Adrenal gland (tissue), 12 donors: ENCODE data around the gene MIER2. TPM values are rescaled to one million over a fixed set of nuclear protein-coding genes. Genes with fewer than 3 reads are reported as not detected.

ENCODE experiments used
- DNase-seq, 7 donors: peaks; one replicate each; pipeline ENCODE4 v3.0.0-alpha.2; 2019 to 2020
- H3K27ac ChIP-seq, 5 donors: fragments of 200-600 bp; sonication (generic) in 4 of 5; 1 replicate in 3 of 5; 2 replicates in 2 of 5; pipeline versions ENCODE4 v1.5.1 to v1.8.0; 2016 to 2020; ENCODE audit warnings: mild to moderate bottlenecking in 1 of 5
- H3K27me3 ChIP-seq: fragments of 200-600 bp; 2 replicates; pipeline ENCODE4 v1.8.0; 2021
- H3K36me3 ChIP-seq, 2 donors: fragments of 200-600 bp; replicated peaks in 1 of 2; 1 replicate in 1 of 2; 2 replicates in 1 of 2; pipeline versions ENCODE4 v1.5.1 to v1.8.0; 2018 to 2022
- H3K4me1 ChIP-seq, 2 donors: fragments of 200-600 bp; replicated peaks in 1 of 2; 1 replicate in 1 of 2; 2 replicates in 1 of 2; pipeline versions ENCODE4 v1.5.1 to v1.8.0; 2018 to 2021
- H3K4me3 ChIP-seq, 4 donors: fragments of 200-600 bp; sonication (generic) in 3 of 4; one replicate each; pipeline ENCODE4 v1.5.1; 2016 to 2018
- H3K9me3 ChIP-seq, 3 donors: fragments of 200-600 bp; sonication (generic) in 1 of 3; replicated peaks in 1 of 3; 1 replicate in 2 of 3; 2 replicates in 1 of 3; pipeline versions ENCODE4 v1.5.1 to v1.8.0; 2016 to 2021
- CTCF ChIP-seq, 6 experiments: fragments of 450-650 bp in 4 of 6; fragments of 200-600 bp in 2 of 6; sonication (generic) in 1 of 6; IDR thresholded peaks; 1 replicate in 5 of 6; 2 replicates in 1 of 6; pipeline versions ENCODE4 v1.5.1 to v1.8.0; 2016 to 2021; ENCODE audit warnings: antibody characterized with exemption in 6 of 6, mild to moderate bottlenecking in 2 of 6, moderate library complexity in 1 of 6
- POLR2A ChIP-seq, 2 donors: fragments of 450-650 bp; IDR thresholded peaks; one replicate each; pipeline ENCODE4 v1.6.1; 2017; ENCODE audit warnings: antibody characterized with exemption in 2 of 2, mild to moderate bottlenecking in 2 of 2, moderate library complexity in 1 of 2
- WGBS, 4 donors: extraction: QIAGEN DNeasy Blood & Tissue Kit in 2 of 4; methylation state at CpG; one replicate each; pipeline versions ENCODE4 v1.1.5 to v1.1.7; 2013 to 2017; 5-methylcytosine and 5-hydroxymethylcytosine counted together
- intact Hi-C, 2 donors: fragments of 100-400 bp; cut with DNase I; formaldehyde crosslinking; loops; one replicate each; pipeline versions ENCODE4 v1.14.1 to v1.15.0; 2022 to 2023
- polyA plus RNA-seq, 3 donors: library from polyadenylated mRNA; stranded (reverse); fragments of 200-250 nt in 2 of 3; fragments of 350-450 nt in 1 of 3; fragmentation: Illumina TruSeq in 1 of 3; extraction: RNeasy Lipid Tissue Mini Kit (QIAGEN cat#74804) in 1 of 3; gene quantifications; one replicate each; pipeline ENCODE4 v1.2.3, GENCODE V29; 2013 to 2014
- total RNA-seq, 9 donors: library from RNA; depleted of rRNA in 4 of 9; stranded (reverse); fragments of >200 nt in 4 of 9; fragments of 120-200 nt in 1 of 9; fragmentation: NEBNext Ultra II Directional in 1 of 9; extraction: Animal tissue kit (Norgen Biotek cat#: 25700) in 1 of 9; gene quantifications; one replicate each; pipeline versions ENCODE4 v1.1.0 to v1.2.4, GENCODE V29; 2013 to 2023
- donor health status: healthy with polysubstance abuse.
- donor health status: Bipolar disorder and iron deficiency.
- donor health status: DM: yes; HTN: yes; CAD: no.
- donor health status: DM: no; HTN: no; CAD: no.
- donor health status: DM: no; HTN: no; CAD: no.
- donor health status: DM: yes; HTN: yes; CAD: no.

Gene MIER2
- total and polyA plus RNA-seq, 12 donors = 10.8 to 33.9 (median 18.2) TPM

DNA sequence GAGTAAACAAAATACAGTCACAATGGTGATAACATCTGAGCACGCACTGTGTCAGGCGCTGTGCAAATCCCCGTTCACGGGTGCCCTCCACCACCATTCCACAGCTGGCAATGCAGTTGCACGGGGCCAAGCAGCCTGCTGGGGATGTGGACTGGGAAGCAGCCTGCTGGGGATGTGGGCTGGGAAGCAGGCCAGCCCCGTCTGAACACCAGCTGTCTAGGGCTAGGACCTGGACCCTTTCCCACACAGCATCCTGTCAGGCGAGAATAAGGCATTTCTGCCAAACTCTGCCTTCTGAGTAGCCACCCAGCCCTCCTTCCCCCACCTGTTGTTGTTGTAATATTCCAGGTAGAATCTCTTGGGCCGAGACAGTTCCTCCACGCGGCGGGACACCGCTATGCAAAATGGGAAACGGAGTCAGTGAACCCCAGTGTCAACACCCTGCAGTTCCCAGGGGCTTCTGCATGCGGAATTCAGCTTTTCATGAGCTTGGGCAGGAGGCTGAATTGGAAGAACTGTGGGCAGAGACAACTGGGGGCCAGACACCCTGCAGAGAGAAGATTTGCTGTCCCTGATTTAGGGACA is 27.8 kb upstream of the MIER2 start:
- Histone ChIP-seq H3K4me1 (no peaks in the 10 kb centered on the region), H3K27ac (no peak overlapping the region), H3K36me3 (no peaks in the 10 kb centered on the region), H3K4me3 (no peak overlapping the region), H3K9me3 (no peaks in the 10 kb centered on the region), H3K27me3 (no peaks in the 10 kb centered on the region)
- intact Hi-C loops = no loop called here
- TF ChIP-seq POLR2A (IDR thresholded peaks at IDR 0.05) = no peak
- 53 to 70% (median 64%) methylated on average over 11 to 14 of the region's 14 CpGs for WGBS, 4 donors
- peak in 1 of 7 donors; percentile 12 for DNase-seq

DNA sequence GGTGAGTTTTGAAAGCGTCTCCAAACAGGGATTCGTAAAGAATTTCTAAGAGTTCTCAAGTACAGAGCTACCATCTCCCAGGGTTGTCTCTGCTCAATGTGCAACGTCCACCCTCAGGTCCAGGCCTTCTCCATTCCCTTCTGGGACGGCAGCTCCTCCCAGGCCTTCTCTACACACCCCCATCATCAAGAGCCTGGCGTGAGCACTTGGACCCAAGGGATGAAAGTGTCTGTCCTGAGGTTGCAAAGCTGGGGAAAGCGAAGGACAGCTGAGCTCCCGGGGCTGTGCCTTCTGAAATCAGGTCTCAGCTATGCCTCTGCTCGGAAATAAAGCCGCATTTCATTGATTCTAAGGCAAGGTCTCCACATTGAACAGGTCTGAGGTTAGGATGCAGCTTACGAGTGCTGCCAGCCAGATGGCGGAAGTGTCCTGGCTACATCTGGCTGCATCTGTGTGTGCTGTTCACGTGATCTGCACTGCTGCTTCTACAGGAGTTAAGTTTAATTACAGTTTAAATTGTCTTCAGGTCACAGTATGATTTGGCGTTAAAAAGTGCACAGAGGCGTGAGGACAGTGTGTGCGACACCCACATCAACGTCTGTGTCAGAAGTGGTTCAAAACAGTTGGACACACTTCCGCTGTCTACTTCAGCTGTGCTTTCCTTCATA is 27.0 kb upstream of the MIER2 start:
- intact Hi-C loops = no loop called here

DNA sequence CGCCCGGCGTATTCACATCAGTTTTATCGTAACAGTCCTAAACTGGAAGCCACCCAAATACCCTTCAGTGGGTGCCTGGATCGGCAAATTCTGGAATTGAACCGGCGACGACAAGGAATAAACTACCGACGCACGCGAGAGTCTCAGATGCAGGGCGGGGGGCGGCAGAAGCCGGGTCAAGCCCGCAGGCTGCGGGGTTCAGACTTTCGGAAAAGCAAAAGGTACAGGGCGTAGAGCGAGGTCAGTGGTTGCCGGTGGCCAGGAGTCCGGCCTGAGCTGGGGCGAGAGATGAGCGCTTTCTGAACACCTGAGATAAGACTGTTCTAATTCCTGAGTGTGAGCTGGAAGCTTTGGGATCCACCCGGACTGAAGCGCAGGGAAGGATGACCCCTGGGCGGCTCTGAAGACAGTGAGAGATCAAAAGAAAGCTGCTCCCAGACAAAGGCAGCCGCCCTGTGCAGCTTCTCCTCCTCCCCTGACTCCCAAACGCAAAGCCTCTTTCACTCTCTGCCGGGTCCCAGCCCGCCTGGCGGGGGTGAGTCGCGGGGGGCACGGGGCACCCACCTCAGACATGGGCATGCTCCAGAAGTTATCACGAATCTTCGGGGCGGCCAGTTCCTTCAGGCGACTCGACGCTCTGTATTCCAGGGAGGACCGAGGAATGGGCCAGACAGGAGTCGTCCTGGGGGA is 26.2 kb upstream of the MIER2 start:
- H3K27ac ChIP-seq = no peak overlapping the region
- no peak overlapping the region for H3K4me3 ChIP-seq
- no peaks in the 10 kb centered on the region for H3K36me3 ChIP-seq
- no peaks in the 10 kb centered on the region for H3K27me3 ChIP-seq
- WGBS, 4 donors = 86 to 93% (median 87%) methylated on average over 24 to 43 of the region's 43 CpGs
- peak in 1 of 7 donors; percentile 8 for DNase-seq
- H3K4me1 ChIP-seq = no peaks in the 10 kb centered on the region
- intact Hi-C loops = no loop called here
- TF ChIP-seq CTCF (IDR thresholded peaks at IDR 0.05) = no peak
- no peak for TF ChIP-seq POLR2A (IDR thresholded peaks at IDR 0.05)
- H3K9me3 ChIP-seq = no peaks in the 10 kb centered on the region

More for the DNA sequence above, 27.0 kb upstream of the MIER2 start:
- H3K36me3 ChIP-seq = no peaks in the 10 kb centered on the region
- peak in 1 of 7 donors; percentile 2 for DNase-seq
- no peak overlapping the region for H3K27ac ChIP-seq
- H3K4me1 ChIP-seq = no peaks in the 10 kb centered on the region
- WGBS, 4 donors = 63 to 72% (median 64%) methylated on average over 17 of the region's 17 CpGs
- TF ChIP-seq POLR2A (IDR thresholded peaks at IDR 0.05) (no peak), CTCF (IDR thresholded peaks at IDR 0.05) (no peak)
- H3K9me3 ChIP-seq = no peaks in the 10 kb centered on the region
- H3K4me3 ChIP-seq = no peak overlapping the region
- no peaks in the 10 kb centered on the region for H3K27me3 ChIP-seq

DNA sequence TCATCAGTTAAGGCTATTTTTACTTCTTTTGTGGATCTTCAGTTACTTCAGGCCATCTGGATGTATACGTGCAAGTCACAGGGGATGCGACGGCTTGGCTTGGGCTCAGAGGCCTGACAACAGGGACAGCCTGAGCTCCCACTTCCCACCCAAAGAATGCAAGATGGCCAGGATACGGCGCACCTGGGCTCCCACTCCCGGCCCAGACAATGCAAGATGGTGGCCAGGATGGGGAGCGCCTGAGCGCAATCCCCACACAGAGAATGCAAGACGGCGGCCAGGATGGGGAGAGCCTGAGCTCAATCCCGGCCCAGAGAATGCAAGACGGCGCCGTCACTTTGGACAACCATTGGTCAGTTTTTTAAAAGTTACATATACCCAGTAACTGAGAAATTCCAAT is 25.3 kb upstream of the MIER2 start:
- H3K36me3 ChIP-seq = no peaks in the 10 kb centered on the region
- peak in 1 of 7 donors; percentile 5 for DNase-seq
- no peaks in the 10 kb centered on the region for H3K27me3 ChIP-seq
- no peak overlapping the region for H3K27ac ChIP-seq
- no peaks in the 10 kb centered on the region for H3K4me1 ChIP-seq
- TF ChIP-seq CTCF (IDR thresholded peaks at IDR 0.05) (no peak), POLR2A (IDR thresholded peaks at IDR 0.05) (no peak)
- intact Hi-C loops = no loop called here
- H3K9me3 ChIP-seq = no peaks in the 10 kb centered on the region
- 91 to 94% (median 93%) methylated on average over 14 of the region's 14 CpGs for WGBS, 4 donors
- no peak overlapping the region for H3K4me3 ChIP-seq
